ENCODE results near the gene PCLO. TPM values are rescaled to one million over a fixed set of nuclear protein-coding genes. Genes with fewer than 3 reads are reported as not detected.

PCLO gene
- polyA plus RNA-seq, 2 of the 4 experiments (the other 2 are of a cell fraction) = 0.41 to 1.1 TPM

DNA sequence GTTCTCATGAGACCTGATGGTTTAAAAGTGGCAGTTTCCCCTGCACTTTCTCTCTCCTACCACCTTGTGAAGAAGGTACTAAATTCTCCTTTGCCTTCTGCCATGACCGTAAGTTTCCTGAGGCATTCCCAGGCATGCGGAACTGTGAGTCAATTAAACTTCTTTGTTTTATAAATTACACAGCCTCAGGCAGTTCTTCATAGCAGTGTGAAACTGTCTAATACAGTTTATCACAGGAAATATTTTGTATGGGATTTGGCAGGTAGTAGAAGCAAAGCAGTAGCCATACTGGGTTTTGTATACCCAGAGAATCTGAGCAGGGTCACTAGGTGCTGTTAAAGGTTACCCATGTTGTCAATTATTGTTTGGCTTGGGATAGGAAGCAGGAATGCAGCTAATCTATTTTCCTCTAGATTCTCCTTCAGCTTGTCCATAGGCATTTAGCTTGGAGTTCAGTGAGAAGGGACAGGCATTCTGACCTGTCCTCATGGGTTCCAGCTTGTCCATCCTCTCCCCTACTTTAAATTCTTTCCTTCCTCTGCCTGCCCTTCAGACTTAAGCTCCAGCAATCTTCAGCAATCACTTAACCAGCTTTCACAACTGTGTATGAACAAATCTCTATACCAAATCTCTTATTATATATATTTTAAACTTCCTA lies 186.7 kb downstream of the PCLO start:
- TF ChIP-seq, protein P1, sequence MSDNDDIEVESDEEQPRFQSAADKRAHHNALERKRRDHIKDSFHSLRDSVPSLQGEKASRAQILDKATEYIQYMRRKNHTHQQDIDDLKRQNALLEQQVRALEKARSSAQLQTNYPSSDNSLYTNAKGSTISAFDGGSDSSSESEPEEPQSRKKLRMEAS (IDR thresholded peaks at IDR 0.05) = no peak
- Histone ChIP-seq H3K9me3 (no peaks in the 10 kb centered on the region), H3K27ac (no peak overlapping the region), H3K4me3 (no peak overlapping the region), H3K4me2 (no peak overlapping the region), H3K4me1 (no peaks in the 10 kb centered on the region)
- FAIRE-seq (no peak), DNase-seq (ENCODE audit: low read depth in 1 of 2, low spot score in 1 of 2) (no peak), ATAC-seq (no peak)
- 78% methylated on average over 2 of the region's 2 CpGs for WGBS (ENCODE audit: missing lambda C conversion rate)
- CTCF ChIA-PET = no interaction called here
- POLR2A ChIA-PET = no interaction called here

DNA sequence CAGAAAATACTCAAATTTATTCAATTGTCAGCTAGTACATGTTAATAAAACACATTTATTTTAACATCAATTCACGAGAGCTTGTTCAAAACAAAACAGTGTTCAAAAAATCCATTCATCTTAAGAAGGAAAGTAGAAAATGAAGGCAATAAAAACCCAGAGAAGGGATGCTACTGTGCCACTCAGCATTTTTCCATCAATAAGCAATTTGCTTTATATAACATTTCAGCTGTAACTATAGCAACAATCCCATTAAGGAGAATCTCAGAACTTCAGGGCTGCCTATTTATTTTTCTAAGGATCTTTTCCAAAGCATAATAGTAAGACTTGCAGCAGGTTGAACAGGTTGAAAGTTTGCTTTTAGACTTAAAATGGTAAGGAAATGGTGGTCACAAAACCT lies 190.5 kb downstream of the PCLO start:
- no peak overlapping the region for H3K27ac ChIP-seq
- no peaks in the 10 kb centered on the region for H3K9me3 ChIP-seq
- ATAC-seq (no peak), FAIRE-seq (no peak), DNase-seq (ENCODE audit: low read depth in 1 of 2, low spot score in 1 of 2) (no peak)
- CTCF ChIA-PET = no interaction called here
- 13% methylated on average over 1 of the region's 1 CpG for WGBS (ENCODE audit: missing lambda C conversion rate)
- POLR2A ChIA-PET = no interaction called here
- TF ChIP-seq MAFK (IDR thresholded peaks at IDR 0.05; ENCODE audit: partially characterized antibody) = peak; percentile 12
- TF ChIP-seq, protein P1 (IDR thresholded peaks at IDR 0.05) = no peak
- no peak overlapping the region for H3K4me2 ChIP-seq
- no peaks in the 10 kb centered on the region for H3K4me1 ChIP-seq
- no peak overlapping the region for H3K4me3 ChIP-seq

DNA sequence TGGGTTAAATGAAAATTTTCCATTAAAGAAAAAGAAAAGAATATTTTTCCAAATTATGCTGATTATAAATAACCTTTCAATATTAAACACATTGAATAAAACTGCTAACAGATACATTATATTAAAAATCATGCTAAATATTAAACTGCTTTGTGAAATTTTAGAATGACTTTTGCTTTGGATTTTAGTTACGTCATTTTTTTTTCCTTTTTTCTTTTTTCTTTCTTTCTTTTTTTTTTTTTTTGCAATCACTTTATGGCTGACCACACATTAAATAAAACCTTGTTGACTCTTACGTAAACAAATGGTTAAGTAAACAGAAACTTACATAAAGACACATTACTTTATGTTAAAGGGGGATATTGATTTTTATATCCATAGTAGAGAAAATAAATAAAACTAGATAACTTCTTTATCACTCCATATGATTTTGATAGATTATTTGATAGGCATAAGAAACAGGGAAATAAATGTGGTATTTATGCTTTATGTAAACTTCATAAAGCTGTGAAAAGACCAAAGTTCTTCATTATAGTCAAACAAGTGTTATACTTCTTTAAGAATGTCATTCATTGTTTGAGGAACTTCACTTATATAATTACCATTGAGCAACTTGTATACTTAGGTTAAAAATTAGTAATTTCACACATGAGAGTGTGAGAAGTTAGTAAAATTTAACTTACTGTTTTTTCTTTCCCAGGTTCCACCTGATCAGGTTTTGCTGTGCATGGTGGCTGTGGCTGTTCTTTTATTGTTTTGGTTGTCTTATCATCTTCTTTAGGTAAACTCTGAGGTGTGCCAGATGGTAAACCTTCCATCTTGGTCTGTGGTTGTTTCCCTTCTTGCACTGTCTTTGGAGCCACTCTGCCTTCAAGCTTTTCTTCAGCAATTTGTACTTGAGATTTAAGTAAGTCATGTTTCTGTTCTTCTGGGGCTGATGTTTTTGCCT lies 197.3 kb downstream of the PCLO start:
- Histone ChIP-seq H3K27ac (no peak overlapping the region), H3K9me3 (no peaks in the 10 kb centered on the region), H3K4me2 (no peak overlapping the region), H3K4me1 (no peaks in the 10 kb centered on the region), H3K4me3 (no peak overlapping the region)
- 37% methylated on average over 2 of the region's 2 CpGs for WGBS (ENCODE audit: missing lambda C conversion rate)
- FAIRE-seq (peak; percentile 78), ATAC-seq (no peak), DNase-seq (ENCODE audit: low read depth in 1 of 2, low spot score in 1 of 2) (no peak)
- no peak for TF ChIP-seq NFE2L2 (conservative IDR thresholded peaks at IDR 0.05; ENCODE audit: low read length)
- ChIA-PET CTCF (no interaction called here), POLR2A (no interaction called here)

DNA sequence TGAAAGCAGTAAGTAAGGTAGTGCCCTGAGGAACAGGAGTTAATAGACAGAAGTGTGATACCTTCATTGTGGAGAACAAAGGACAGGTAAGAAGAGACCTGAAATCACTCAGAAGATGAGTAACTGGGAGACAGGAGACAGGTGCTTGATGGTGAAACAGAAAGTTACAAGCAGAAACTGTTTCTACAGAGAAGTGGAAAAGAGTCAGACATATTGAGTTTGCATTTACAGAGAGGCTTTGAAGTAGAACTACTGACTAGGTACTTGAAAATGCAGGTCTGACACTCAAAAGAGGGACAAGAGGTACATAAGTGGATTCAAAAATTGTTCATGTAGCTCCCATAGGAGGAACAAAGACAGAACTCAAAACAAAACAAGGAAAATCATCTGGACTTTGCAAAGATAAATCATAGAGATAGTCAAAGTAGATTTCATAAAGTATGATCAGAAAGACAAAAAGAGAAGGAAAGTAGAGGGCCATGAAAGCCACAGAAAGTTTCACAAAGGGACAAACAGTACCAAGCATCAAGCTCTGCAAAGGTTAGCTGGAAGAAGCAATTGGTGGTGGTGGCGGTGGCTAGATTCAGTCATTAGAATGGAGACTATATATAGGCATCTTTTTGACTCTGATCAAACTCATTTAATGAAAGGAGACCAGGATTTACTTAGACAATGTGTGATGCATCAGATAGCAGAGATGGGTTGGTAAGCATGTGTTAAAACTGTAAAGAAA lies 198.4 kb downstream of the PCLO start:
- H3K9me3 ChIP-seq = no peaks in the 10 kb centered on the region
- no peak overlapping the region for H3K4me2 ChIP-seq
- ChIA-PET POLR2A (no interaction called here), CTCF (no interaction called here)
- H3K27ac ChIP-seq = no peak overlapping the region
- TF ChIP-seq MAZ (IDR thresholded peaks at IDR 0.05; ENCODE audit: borderline replicate concordance, low read depth, low read length) = no peak
- no peak for TF ChIP-seq RARB (CRISPR knock-in tag; IDR thresholded peaks at IDR 0.05)
- no peak for TF ChIP-seq SMC3 (IDR thresholded peaks at IDR 0.05)
- no peak for TF ChIP-seq RNF2 (IDR thresholded peaks at IDR 0.05; ENCODE audit: borderline replicate concordance, low read depth)
- TF ChIP-seq FOSL2 (IDR thresholded peaks at IDR 0.05) = no peak
- TF ChIP-seq FOSL2 (CRISPR knock-in tag; IDR thresholded peaks at IDR 0.05) = no peak
- no peak for TF ChIP-seq CHD4 (IDR thresholded peaks at IDR 0.05; ENCODE audit: borderline replicate concordance)
- no peak for TF ChIP-seq HOXB5 (CRISPR knock-in tag; IDR thresholded peaks at IDR 0.05)
- TF ChIP-seq POLR2A (IDR thresholded peaks at IDR 0.05; ENCODE audit: low read length) = no peak
- TF ChIP-seq, protein P2, sequence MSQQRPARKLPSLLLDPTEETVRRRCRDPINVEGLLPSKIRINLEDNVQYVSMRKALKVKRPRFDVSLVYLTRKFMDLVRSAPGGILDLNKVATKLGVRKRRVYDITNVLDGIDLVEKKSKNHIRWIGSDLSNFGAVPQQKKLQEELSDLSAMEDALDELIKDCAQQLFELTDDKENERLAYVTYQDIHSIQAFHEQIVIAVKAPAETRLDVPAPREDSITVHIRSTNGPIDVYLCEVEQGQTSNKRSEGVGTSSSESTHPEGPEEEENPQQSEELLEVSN (IDR thresholded peaks at IDR 0.05; ENCODE audit: borderline replicate concordance, low read depth) = no peak
- TF ChIP-seq TFCP2L1 (CRISPR knock-in tag; IDR thresholded peaks at IDR 0.05) = no peak
- no peaks in the 10 kb centered on the region for H3K4me1 ChIP-seq
- WGBS (ENCODE audit: missing lambda C conversion rate) = 90% methylated on average over 1 of the region's 1 CpG
- H3K4me3 ChIP-seq = no peak overlapping the region
- DNase-seq (ENCODE audit: low read depth in 1 of 2, low spot score in 1 of 2) (no peak), ATAC-seq (no peak), FAIRE-seq (no peak)

Data from A549 (cell line).